K562 (cell line): Measurements from ENCODE around the gene RAB3C. TPM values are rescaled to one million over a fixed set of nuclear protein-coding genes. Genes with fewer than 3 reads are reported as not detected.

Experiments used
- ATAC-seq: fragments of 200-7000 bp; cut with Tn5 transposase; 3 replicates; pipeline ENCODE4 v1.9.1; 2020; ENCODE audit warnings: moderate library complexity
- BruUV-seq: library from RNA; stranded (reverse); fragments of 400-500 nt; replicated peaks from 2 replicates; lab custom pipeline; 2021; lab: Mats Ljungman, UMichigan
- CTCF ChIA-PET: fragments of 300-600 bp; formaldehyde crosslinking; extraction: SDS; loops from one replicate; lab custom pipeline; 2021; ENCODE audit warnings: low intra/inter-chr PET ratio; lab: Yijun Ruan, JAX
- POLR2A ChIA-PET: fragments of 300-600, 350-650 bp; sonication (Branson Sonifier 250); formaldehyde crosslinking; extraction: SDS; loops from one replicate; lab custom pipeline; 2021; ENCODE audit warnings: antibody characterized with exemption, inconsistent platforms; lab: Yijun Ruan, JAX
- DNase-seq, 4 experiments: peaks; one replicate each; pipeline versions ENCODE4 v3.0.0 to v3.0.0-alpha.2; 2011 to 2018; ENCODE audit warnings: low spot score in 3 of 4, mixed read lengths in 3 of 4; ENCODE audit errors: extremely low read depth in 1 of 4
- FAIRE-seq: peaks from 2 replicates; lab custom pipeline; 2011; peaks lifted over from hg19 to GRCh38; lab: Jason Lieb, UNC
- H2AFZ ChIP-seq: 2 replicates; pipeline ENCODE4 v1.6.0; 2011; ENCODE audit warnings: low read depth, low read length, control low read depth, inconsistent platforms
- H3K27ac ChIP-seq: fragments of 200-600 bp; 3 replicates; pipeline ENCODE4 v1.8.0; 2011; ENCODE audit warnings: low read depth, mild to moderate bottlenecking, control low read depth, inconsistent platforms, low read length, moderate library complexity, mixed read lengths; ENCODE audit errors: extremely low read depth
- H3K27me3 ChIP-seq, 2 experiments: fragments of 300-600 bp in 1 of 2; 2 replicates in 1 of 2; 3 replicates in 1 of 2; pipeline versions ENCODE4 v1.6.0 to v1.8.0; 2011; ENCODE audit warnings: inconsistent platforms in 2 of 2, low read length in 2 of 2, mild to moderate bottlenecking in 1 of 2, mixed read lengths in 1 of 2, moderate library complexity in 1 of 2; ENCODE audit not compliant: control insufficient read depth in 2 of 2, insufficient read depth in 2 of 2
- H3K36me3 ChIP-seq: fragments of 300-600 bp; 3 replicates; pipeline ENCODE4 v1.8.0; 2011; ENCODE audit warnings: mild to moderate bottlenecking, low read length, inconsistent platforms; ENCODE audit not compliant: control insufficient read depth, insufficient read depth
- H3K4me1 ChIP-seq, 2 experiments: fragments of 200-600 bp in 1 of 2; replicated peaks in 1 of 2; 2 replicates in 1 of 2; 3 replicates in 1 of 2; pipeline versions ENCODE4 v1.5.1 to v1.8.0; 2011; ENCODE audit warnings: inconsistent platforms in 2 of 2, low read length in 2 of 2, mild to moderate bottlenecking in 1 of 2, mixed read lengths in 1 of 2, moderate library complexity in 1 of 2; ENCODE audit not compliant: control insufficient read depth in 2 of 2, insufficient read depth in 2 of 2
- H3K4me2 ChIP-seq: 2 replicates; pipeline ENCODE4 v1.6.1; 2011; ENCODE audit warnings: low read length, control low read depth, inconsistent platforms, mixed read lengths; ENCODE audit not compliant: insufficient read depth
- H3K4me3 ChIP-seq: fragments of 200-600 bp; sonication (generic), shearing (Covaris generic); 2 replicates; pipeline ENCODE4 v1.5.1; 2016; ENCODE audit warnings: control low read depth, inconsistent platforms
- H3K79me2 ChIP-seq: fragments of 200-600 bp; 3 replicates; pipeline ENCODE4 v1.8.0; 2011; ENCODE audit warnings: low read length, inconsistent platforms; ENCODE audit not compliant: control insufficient read depth, insufficient read depth
- H3K9ac ChIP-seq, 2 experiments: 2 replicates each; pipeline versions ENCODE4 v1.6.0 to v1.6.1; 2011; ENCODE audit warnings: low read depth in 2 of 2, low read length in 2 of 2, control low read depth in 1 of 2, inconsistent platforms in 1 of 2, mild to moderate bottlenecking in 1 of 2, mixed read lengths in 1 of 2; ENCODE audit not compliant: insufficient read depth in 1 of 2
- H3K9me1 ChIP-seq: one replicate; pipeline ENCODE4 v1.6.0; 2011; ENCODE audit warnings: inconsistent platforms, mild to moderate bottlenecking, low read length, moderate library complexity; ENCODE audit not compliant: control insufficient read depth, insufficient read depth
- H3K9me3 ChIP-seq: replicated peaks from 2 replicates; pipeline ENCODE4 v1.5.1; 2011; ENCODE audit warnings: low read depth, low read length, inconsistent platforms; ENCODE audit not compliant: control insufficient read depth, insufficient read depth
- H4K20me1 ChIP-seq: replicated peaks from 2 replicates; pipeline ENCODE4 v1.6.1; 2011; ENCODE audit warnings: low read length, inconsistent platforms, mixed read lengths; ENCODE audit not compliant: control insufficient read depth, insufficient read depth
- BRD4 ChIP-seq: fragments of 200-600 bp; sonication (generic); IDR thresholded peaks from 2 replicates; pipeline ENCODE4 v1.6.1; 2017; ENCODE audit warnings: inconsistent platforms
- CBX1 ChIP-seq: sonication (generic); IDR thresholded peaks from 2 replicates; pipeline ENCODE4 v1.6.1; 2016; ENCODE audit warnings: antibody characterized with exemption, low read depth, mild to moderate bottlenecking
- CBX2 ChIP-seq: fragments of 200-600 bp; sonication (generic); IDR thresholded peaks from one replicate; pipeline ENCODE4 v1.6.1; 2012; ENCODE audit warnings: mild to moderate bottlenecking, low read length, inconsistent platforms; ENCODE audit not compliant: insufficient read depth, poor library complexity, severe bottlenecking
- MECOM ChIP-seq: fragments of 250-450 bp; sonication (Bioruptor Pico); IDR thresholded peaks from 2 replicates; pipeline ENCODE4 v1.8.0; 2022; ENCODE audit warnings: inconsistent platforms
- PHF20 ChIP-seq: fragments of 450-650 bp; IDR thresholded peaks from 2 replicates; pipeline ENCODE4 v1.6.1; 2018; ENCODE audit not compliant: partially characterized antibody
- RBM34 ChIP-seq: fragments of 200-400 bp; formaldehyde crosslinking; IDR thresholded peaks from 2 replicates; pipeline ENCODE4 v1.6.1; 2018; ENCODE audit warnings: low read length, borderline replicate concordance; ENCODE audit not compliant: insufficient read depth
- SETDB1 ChIP-seq: IDR thresholded peaks from one replicate; pipeline ENCODE4 v1.6.1; 2012; ENCODE audit warnings: low read length, control low read depth, inconsistent platforms
- SMARCA5 ChIP-seq: fragments of 450-650 bp; IDR thresholded peaks from 2 replicates; pipeline ENCODE4 v1.6.1; 2016
- SPI1 ChIP-seq: IDR thresholded peaks from 2 replicates; pipeline ENCODE4 v1.6.1; 2011; ENCODE audit warnings: low read depth, low read length, control low read depth, borderline replicate concordance
- STAT5B ChIP-seq: fragments of 250-450 bp; sonication (Bioruptor Pico); IDR thresholded peaks from 2 replicates; pipeline ENCODE4 v1.8.0; 2021; ENCODE audit warnings: mild to moderate bottlenecking, inconsistent platforms
- ZNF274 ChIP-seq: IDR thresholded peaks from 2 replicates; pipeline ENCODE4 v1.6.1; 2011; ENCODE audit warnings: low read depth, mild to moderate bottlenecking, low read length, moderate library complexity, borderline replicate concordance
- WGBS: fragments of 100-300 bp; shearing (Covaris generic); methylation state at CpG from one replicate; pipeline ENCODE4 v1.1.6; 2016; ENCODE audit warnings: low coverage, mixed read lengths; ENCODE audit not compliant: insufficient coverage; ENCODE audit errors: missing lambda C conversion rate; 5-methylcytosine and 5-hydroxymethylcytosine counted together
- in situ Hi-C: fragments of 300-500 bp; cut with MboI; formaldehyde crosslinking; loops from 4 replicates; pipeline ENCODE4 v1.15.0; 2018; ENCODE audit warnings: inconsistent platforms, mixed read lengths
- intact Hi-C: fragments of 100-400 bp; cut with micrococcal nuclease; formaldehyde crosslinking; loops from 2 replicates; pipeline ENCODE4 v1.14.2; 2022
- polyA plus RNA-seq, 8 experiments: library from polyadenylated mRNA; depleted of rRNA in 4 of 8; stranded (reverse) in 5 of 8; unstranded in 3 of 8; fragments of >200 nt; fragmentation: Nextera tagmentation in 2 of 8; fragmentation: Illumina TruSeq in 1 of 8; extraction: Ambion mirVana in 2 of 8; extraction: Trizol in 1 of 8; gene quantifications; 2 replicates each; pipeline versions ENCODE4 v1.2.1 to v1.2.3, GENCODE V29; 2011 to 2014; ENCODE audit warnings: inconsistent platforms in 1 of 8, missing spikeins in 1 of 8
- total RNA-seq, 7 experiments: library from RNA; depleted of rRNA in 6 of 7; stranded (reverse); fragments of >200 nt in 6 of 7; fragmentation: Illumina TruSeq in 2 of 7; extraction: Trizol in 2 of 7; gene quantifications; 2 replicates each; pipeline versions ENCODE4 v1.2.1 to v1.2.3, GENCODE V29; 2011 to 2021; ENCODE audit warnings: low replicate concordance in 1 of 7
- TF ChIP-seq, protein P1 (sequence below): IDR thresholded peaks from 3 replicates; pipeline ENCODE4 v1.6.1; 2011; ENCODE audit warnings: borderline replicate concordance, mild to moderate bottlenecking; ENCODE audit not compliant: insufficient read length, insufficient read depth
- TF ChIP-seq, protein P2 (sequence below), 2 experiments: fragments of 450-650 bp in 1 of 2; sonication (generic) in 1 of 2; formaldehyde crosslinking in 1 of 2; IDR thresholded peaks in 1 of 2; conservative IDR thresholded peaks in 1 of 2; 2 replicates each; pipeline versions ENCODE4 v1.6.1 to v1.8.1; 2016 to 2023; ENCODE audit warnings: mild to moderate bottlenecking in 2 of 2, moderate library complexity in 2 of 2, inconsistent platforms in 1 of 2, missing genetic modification reagents in 1 of 2

RAB3C gene
- total and polyA plus RNA-seq, 9 of the 15 experiments (the other 6 are each of a cell fraction or from before 2014, with no cell fraction given): not detected

DNA sequence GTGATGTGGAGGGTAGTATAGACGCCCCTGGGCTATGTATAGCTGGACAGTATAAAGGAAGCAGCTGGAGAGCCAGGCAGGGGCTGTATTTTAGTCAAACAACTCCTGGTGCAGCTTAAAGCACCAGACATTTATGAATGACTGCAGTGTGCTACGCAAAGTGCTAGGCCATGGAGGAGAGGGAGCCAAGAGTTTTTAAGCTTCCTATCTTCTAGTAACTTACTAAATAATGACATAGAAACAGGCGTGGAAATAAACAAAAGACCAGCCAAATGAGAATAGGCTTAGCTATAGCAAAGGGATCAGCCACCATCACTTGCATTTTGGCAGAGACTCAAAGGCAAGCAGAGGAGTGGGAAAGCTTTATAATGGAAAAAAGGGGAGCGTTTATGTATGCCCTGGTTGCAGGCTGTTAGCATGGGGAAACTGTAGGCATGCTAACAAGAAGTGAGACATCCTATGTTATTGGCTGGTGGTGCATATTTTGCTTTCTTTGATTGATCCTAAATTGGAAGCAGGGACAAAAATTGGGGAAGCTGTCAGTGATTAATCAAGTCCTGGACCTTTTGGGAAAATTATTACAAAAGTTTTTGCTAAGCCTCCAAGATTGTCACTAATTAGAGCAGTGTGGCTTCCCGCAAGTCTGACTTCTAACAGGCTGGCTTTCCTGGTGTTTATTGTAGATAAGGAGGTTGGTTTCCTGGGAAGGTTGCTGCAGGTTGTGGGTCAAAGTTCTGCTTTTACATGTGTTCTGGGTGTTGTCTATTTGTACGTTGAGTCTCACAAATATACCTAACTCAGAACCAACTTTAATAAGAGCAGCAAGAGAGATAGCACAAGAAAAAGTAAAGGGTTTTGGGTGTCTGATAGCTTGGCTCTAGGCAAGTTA is 46.6 kb downstream of the RAB3C start:
- Histone ChIP-seq H3K9me1 (no peaks in the 10 kb centered on the region), H3K27me3 (no peaks in the 10 kb centered on the region), H3K4me1 (no peaks in the 10 kb centered on the region), H3K9ac (no peak overlapping the region), H4K20me1 (no peaks in the 10 kb centered on the region), H3K79me2 (no peaks in the 10 kb centered on the region), H3K9me3 (no peaks in the 10 kb centered on the region), H3K36me3 (no peaks in the 10 kb centered on the region), H3K27ac (no peak overlapping the region), H2AFZ (no peak overlapping the region), H3K4me2 (no peak overlapping the region), H3K4me3 (no peak overlapping the region)
- 0% methylated on average over 6 of the region's 6 CpGs for WGBS
- POLR2A ChIA-PET: no interaction called here
- CTCF ChIA-PET: no interaction called here
- FAIRE-seq (no peak), DNase-seq (no peak), ATAC-seq (no peak)
- intact Hi-C loops: no loop called here
- BruUV-seq: no TSS peak
- in situ Hi-C loops: no loop called here
- TF ChIP-seq CBX2 (no peak), SETDB1 (no peak), CBX1 (no peak), PHF20 (no peak), MECOM (CRISPR knock-in tag) (no peak), RBM34 (no peak), SMARCA5 (no peak), STAT5B (CRISPR knock-in tag) (no peak), SPI1 (no peak), ZNF274 (no peak), BRD4 (no peak)
- TF ChIP-seq, protein P1, sequence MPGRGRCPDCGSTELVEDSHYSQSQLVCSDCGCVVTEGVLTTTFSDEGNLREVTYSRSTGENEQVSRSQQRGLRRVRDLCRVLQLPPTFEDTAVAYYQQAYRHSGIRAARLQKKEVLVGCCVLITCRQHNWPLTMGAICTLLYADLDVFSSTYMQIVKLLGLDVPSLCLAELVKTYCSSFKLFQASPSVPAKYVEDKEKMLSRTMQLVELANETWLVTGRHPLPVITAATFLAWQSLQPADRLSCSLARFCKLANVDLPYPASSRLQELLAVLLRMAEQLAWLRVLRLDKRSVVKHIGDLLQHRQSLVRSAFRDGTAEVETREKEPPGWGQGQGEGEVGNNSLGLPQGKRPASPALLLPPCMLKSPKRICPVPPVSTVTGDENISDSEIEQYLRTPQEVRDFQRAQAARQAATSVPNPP: no peak
- TF ChIP-seq, protein P2, sequence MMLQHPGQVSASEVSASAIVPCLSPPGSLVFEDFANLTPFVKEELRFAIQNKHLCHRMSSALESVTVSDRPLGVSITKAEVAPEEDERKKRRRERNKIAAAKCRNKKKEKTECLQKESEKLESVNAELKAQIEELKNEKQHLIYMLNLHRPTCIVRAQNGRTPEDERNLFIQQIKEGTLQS (IDR thresholded peaks at IDR 0.05): no peak
- TF ChIP-seq, protein P2 (CRISPR knock-in tag; conservative IDR thresholded peaks at IDR 0.05): no peak
